ENCODE results near the gene DFFA. TPM values are rescaled to one million over a fixed set of nuclear protein-coding genes. Genes with fewer than 3 reads are reported as not detected.

Gene DFFA
- total and polyA plus RNA-seq, 2 experiments from 2014 or later, result 24.1 to 30.0 TPM

GRCh38 chr1:10495475-10495817 lies 23.1 kb upstream of the DFFA start:
- WGBS (ENCODE audit: low lambda C conversion rate, missing lambda C conversion rate), result 87% methylated on average over 10 of the region's 10 CpGs
- no peak overlapping the region for H2AFZ ChIP-seq
- H3K36me3 ChIP-seq (replicated peaks; ENCODE audit: insufficient read depth, low read depth), result no peaks in the 10 kb centered on the region
- no peak for DNase-seq (ENCODE audit: low spot score)
- H3K4me1 ChIP-seq (ENCODE audit: insufficient read depth), result no peaks in the 10 kb centered on the region
- H3K9me2 ChIP-seq (replicated peaks; ENCODE audit: insufficient read depth), result no peaks in the 10 kb centered on the region
- H4K20me1 ChIP-seq (ENCODE audit: insufficient read depth, poor library complexity, severe bottlenecking), result peaks cover 36% of the 10 kb centered on the region
- TF ChIP-seq EZH2 (IDR thresholded peaks at IDR 0.05; ENCODE audit: borderline replicate concordance) (no peak), CTCF (IDR thresholded peaks at IDR 0.05; ENCODE audit: poor library complexity) (no peak), EZH2phosphoT487 (IDR thresholded peaks at IDR 0.05; ENCODE audit: low read depth, severe bottlenecking, unreplicated experiment) (no peak)
- no peaks in the 10 kb centered on the region for H3K27me3 ChIP-seq
- peak overlapping the region; percentile 59 for H3K27ac ChIP-seq
- peak overlapping the region; percentile 71 for H3K4me2 ChIP-seq
- H3K9me3 ChIP-seq (ENCODE audit: low read depth), result no peaks in the 10 kb centered on the region
- no peak overlapping the region for H3K4me3 ChIP-seq
- H3K79me2 ChIP-seq, result peaks cover 91% of the 10 kb centered on the region

- no peaks in the 10 kb centered on the region for H3K36me3 ChIP-seq (replicated peaks; ENCODE audit: insufficient read depth, low read depth)
- H2AFZ ChIP-seq, result no peak overlapping the region
- 25% methylated on average over 15 of the region's 15 CpGs for WGBS (ENCODE audit: low lambda C conversion rate, missing lambda C conversion rate)
- H3K4me3 ChIP-seq, result no peak overlapping the region
- peaks cover 92% of the 10 kb centered on the region for H3K79me2 ChIP-seq
- peak; percentile 81 for DNase-seq (ENCODE audit: low spot score)
- peaks cover 5% of the 10 kb centered on the region for H3K4me1 ChIP-seq (ENCODE audit: insufficient read depth)
- H3K9me2 ChIP-seq (replicated peaks; ENCODE audit: insufficient read depth), result no peaks in the 10 kb centered on the region
- H3K27me3 ChIP-seq, result no peaks in the 10 kb centered on the region
- H3K4me2 ChIP-seq, result peak overlapping the region; percentile 71
- TF ChIP-seq EZH2phosphoT487 (IDR thresholded peaks at IDR 0.05; ENCODE audit: low read depth, severe bottlenecking, unreplicated experiment), result no peak
- TF ChIP-seq CTCF (IDR thresholded peaks at IDR 0.05; ENCODE audit: poor library complexity), result peak; percentile 83
- no peaks in the 10 kb centered on the region for H3K9me3 ChIP-seq (ENCODE audit: low read depth)
- peak overlapping the region; percentile 59 for H3K27ac ChIP-seq
- peaks cover 39% of the 10 kb centered on the region for H4K20me1 ChIP-seq (ENCODE audit: insufficient read depth, poor library complexity, severe bottlenecking)
Measured at GRCh38 chr1:10494754-10495474, 22.6 kb upstream of the DFFA start.

- Histone ChIP-seq H4K20me1 (ENCODE audit: insufficient read depth, poor library complexity, severe bottlenecking) (peaks cover 39% of the 10 kb centered on the region), H3K79me2 (peaks cover 92% of the 10 kb centered on the region), H3K9me2 (replicated peaks; ENCODE audit: insufficient read depth) (no peaks in the 10 kb centered on the region), H3K4me3 (no peak overlapping the region), H2AFZ (no peak overlapping the region), H3K9me3 (ENCODE audit: low read depth) (no peaks in the 10 kb centered on the region), H3K27ac (no peak overlapping the region), H3K27me3 (no peaks in the 10 kb centered on the region), H3K4me2 (no peak overlapping the region), H3K36me3 (replicated peaks; ENCODE audit: insufficient read depth, low read depth) (no peaks in the 10 kb centered on the region), H3K4me1 (ENCODE audit: insufficient read depth) (peaks cover 5% of the 10 kb centered on the region)
- WGBS (ENCODE audit: low lambda C conversion rate, missing lambda C conversion rate), result 87% methylated on average over 5 of the region's 5 CpGs
- DNase-seq (ENCODE audit: low spot score), result no peak
- TF ChIP-seq CTCF (IDR thresholded peaks at IDR 0.05; ENCODE audit: poor library complexity) (no peak), EZH2phosphoT487 (IDR thresholded peaks at IDR 0.05; ENCODE audit: low read depth, severe bottlenecking, unreplicated experiment) (no peak), EZH2 (IDR thresholded peaks at IDR 0.05; ENCODE audit: borderline replicate concordance) (no peak)
Measured at GRCh38 chr1:10494418-10494753, 22.1 kb upstream of the DFFA start.
